Measurements from ENCODE around the gene UTP11.

The UTP11 gene

GRCh38 chr1:38003261-38004250, 9.0 kb upstream of the UTP11 start:
- DNase-seq = no peak

- no peak for DNase-seq
Observed at GRCh38 chr1:38004284-38005108, 8.0 kb upstream of the UTP11 start.

- peak in 1 of 2 donors; percentile 68 for DNase-seq
Observed at GRCh38 chr1:38005195-38006007, 7.1 kb upstream of the UTP11 start, which contains the start of gene FHL3. FHL3 (minus strand) TSS chr1:38005514; CDS start chr1:37999412, 6,102 bp downstream.

GRCh38 chr1:38006008-38006828, 6.3 kb upstream of the UTP11 start:
- no peak for DNase-seq

GRCh38 chr1:38009088-38009840, 3.3 kb upstream of the UTP11 start:
- peak; percentile 45 to 46 for DNase-seq

GRCh38 chr1:38009841-38010180, 2.7 kb upstream of the UTP11 start:
- no peak for DNase-seq

- DNase-seq = no peak
Observed at GRCh38 chr1:38013227-38013622, 691 bp downstream of the UTP11 start.

GRCh38 chr1:38014171-38014570, 1.6 kb downstream of the UTP11 start:
- DNase-seq = no peak

- DNase-seq = no peak
Observed at GRCh38 chr1:38014724-38015424, 2.3 kb downstream of the UTP11 start.

- no peak for DNase-seq
Observed at GRCh38 chr1:38015978-38016725, 3.6 kb downstream of the UTP11 start.

GRCh38 chr1:38018864-38019343, 6.4 kb downstream of the UTP11 start:
- peak; percentile 34 to 43 for DNase-seq

- no peak for DNase-seq
Observed at GRCh38 chr1:38020396-38020795, 7.9 kb downstream of the UTP11 start.

GRCh38 chr1:38021969-38022368, 9.4 kb downstream of the UTP11 start:
- DNase-seq = no peak

- no peak for DNase-seq
Observed at GRCh38 chr1:38022810-38023209, 10.3 kb downstream of the UTP11 start.

- DNase-seq = no peak
Observed at GRCh38 chr1:38025233-38025632, 12.7 kb downstream of the UTP11 start.

GRCh38 chr1:38025664-38026063, 13.1 kb downstream of the UTP11 start:
- DNase-seq = no peak

- peak; percentile 54 to 68 for DNase-seq
Observed at GRCh38 chr1:38026592-38027200, 14.2 kb downstream of the UTP11 start.

GRCh38 chr1:38027201-38028104, 14.9 kb downstream of the UTP11 start:
- DNase-seq = no peak
